GM12864 (cell line): ENCODE results near the gene NSD1.

Experiments
- DNase-seq: peaks from one replicate; pipeline ENCODE4 v3.0.0-alpha.2; 2011; ENCODE audit warnings: low read depth
- H3K4me3 ChIP-seq: 2 replicates; pipeline ENCODE4 v1.5.1; 2011; ENCODE audit warnings: mild to moderate bottlenecking, low read depth, low read length, control low read depth
- CTCF ChIP-seq: IDR thresholded peaks from 2 replicates; pipeline ENCODE4 v1.5.1; 2011; ENCODE audit warnings: low read depth, mild to moderate bottlenecking, moderate library complexity, low read length, control low read depth, inconsistent platforms; ENCODE audit errors: missing control alignments

Gene NSD1

GRCh38 chr5:177232761-177233160 is 99.2 kb downstream of the NSD1 start:
- no peak overlapping the region for H3K4me3 ChIP-seq
- no peak for DNase-seq
- no peak for TF ChIP-seq CTCF

- TF ChIP-seq CTCF, result no peak
- no peak for DNase-seq
- H3K4me3 ChIP-seq, result no peak overlapping the region
Measured at GRCh38 chr5:177233206-177233605, 99.6 kb downstream of the NSD1 start.

- DNase-seq, result no peak
- no peak for TF ChIP-seq CTCF
- H3K4me3 ChIP-seq, result no peak overlapping the region
Measured at GRCh38 chr5:177233802-177234201, 100.2 kb downstream of the NSD1 start.

- no peak for DNase-seq
- no peak overlapping the region for H3K4me3 ChIP-seq
- no peak for TF ChIP-seq CTCF
Measured at GRCh38 chr5:177234841-177235240, 101.3 kb downstream of the NSD1 start.

- DNase-seq, result no peak
- TF ChIP-seq CTCF, result no peak
Measured at GRCh38 chr5:177241768-177242167, 108.2 kb downstream of the NSD1 start.

GRCh38 chr5:177242304-177242703 is 108.7 kb downstream of the NSD1 start:
- H3K4me3 ChIP-seq, result no peak overlapping the region
- TF ChIP-seq CTCF, result no peak
- DNase-seq, result no peak

More at GRCh38 chr5:177241768-177242167, 108.2 kb downstream of the NSD1 start:
- H3K4me3 ChIP-seq, result no peak overlapping the region

- TF ChIP-seq CTCF, result no peak
- DNase-seq, result no peak
- H3K4me3 ChIP-seq, result no peak overlapping the region
Measured at GRCh38 chr5:177249761-177250537, 116.4 kb downstream of the NSD1 start.
